CD4-positive, alpha-beta memory T cell (primary cell): ENCODE measurements around the gene PLEKHG4. TPM values are rescaled to one million over a fixed set of nuclear protein-coding genes. Genes with fewer than 3 reads are reported as not detected.

Source experiments
- CTCF ChIA-PET: fragments of 350-600 bp; sonication (Branson Sonifier 250); formaldehyde crosslinking; loops from one replicate; lab custom pipeline; 2021; ENCODE audit warnings: inconsistent platforms; ENCODE audit not compliant: partially characterized antibody; lab: Charles Lee
- POLR2A ChIA-PET: fragments of 350-600 bp; sonication (Branson Sonifier 250); formaldehyde crosslinking; loops from one replicate; lab custom pipeline; 2021; ENCODE audit not compliant: partially characterized antibody; lab: Charles Lee
- DNase-seq, 5 donors: peaks; one replicate each; pipeline versions ENCODE4 v3.0.0 to v3.0.0-alpha.2; 2020 to 2022; ENCODE audit warnings: mixed read lengths in 1 of 5
- H3K27ac ChIP-seq: one replicate; pipeline ENCODE4 v1.7.0; 2013; ENCODE audit warnings: low read depth, low read length
- H3K27me3 ChIP-seq: 2 replicates; pipeline ENCODE4 v1.7.0; 2013; ENCODE audit warnings: mild to moderate bottlenecking, low read length, moderate library complexity; ENCODE audit not compliant: insufficient read depth
- H3K36me3 ChIP-seq: 2 replicates; pipeline ENCODE4 v1.7.0; 2013; ENCODE audit warnings: mild to moderate bottlenecking, low read length, moderate library complexity; ENCODE audit not compliant: insufficient read depth
- H3K4me1 ChIP-seq: 2 replicates; pipeline ENCODE4 v1.7.0; 2013; ENCODE audit warnings: mild to moderate bottlenecking, low read length, moderate library complexity; ENCODE audit not compliant: insufficient read depth
- H3K4me3 ChIP-seq, 2 donors: one replicate each; pipeline ENCODE4 v1.7.0; 2013; ENCODE audit warnings: low read length in 2 of 2, mild to moderate bottlenecking in 1 of 2
- H3K9me3 ChIP-seq, 2 donors: one replicate each; pipeline ENCODE4 v1.7.0; 2013; ENCODE audit warnings: low read length in 2 of 2, control low read depth in 1 of 2; ENCODE audit not compliant: control insufficient read depth in 1 of 2
- H3K27ac Mint-ChIP-seq, 7 donors: one replicate each; pipeline ENCODE4 v1.8.0; 2020 to 2021; ENCODE audit warnings: mixed read lengths in 7 of 7, mild to moderate bottlenecking in 6 of 7, inconsistent platforms in 3 of 7, moderate library complexity in 3 of 7
- H3K27me3 Mint-ChIP-seq, 2 donors: one replicate each; pipeline ENCODE4 v1.8.0; 2020 to 2021; ENCODE audit warnings: mixed read lengths in 2 of 2
- H3K36me3 Mint-ChIP-seq, 2 donors: one replicate each; pipeline ENCODE4 v1.8.0; 2020 to 2021; ENCODE audit warnings: mixed read lengths in 2 of 2, inconsistent platforms in 1 of 2, mild to moderate bottlenecking in 1 of 2
- H3K4me1 Mint-ChIP-seq, 4 donors: one replicate each; pipeline ENCODE4 v1.8.0; 2020 to 2021; ENCODE audit warnings: mixed read lengths in 4 of 4, mild to moderate bottlenecking in 1 of 4
- H3K4me3 Mint-ChIP-seq, 8 donors: one replicate each; pipeline ENCODE4 v1.8.0; 2020 to 2021; ENCODE audit warnings: mixed read lengths in 8 of 8, mild to moderate bottlenecking in 7 of 8, moderate library complexity in 6 of 8, inconsistent platforms in 3 of 8
- H3K9me3 Mint-ChIP-seq, 8 donors: one replicate each; pipeline ENCODE4 v1.8.0; 2020 to 2021; ENCODE audit warnings: mixed read lengths in 8 of 8, mild to moderate bottlenecking in 5 of 8, inconsistent platforms in 3 of 8, moderate library complexity in 1 of 8
- intact Hi-C: fragments of 100-400 bp; cut with micrococcal nuclease; formaldehyde crosslinking; loops from one replicate; pipeline ENCODE4 v1.15.1; 2023
- polyA plus RNA-seq, 2 donors: library from polyadenylated mRNA; unstranded; fragments of 300-500 nt; fragmentation: Illumina TruSeq; gene quantifications; one replicate each; pipeline ENCODE4 v1.2.3, GENCODE V29; 2021
- total RNA-seq, 2 experiments: library from RNA; stranded (reverse); gene quantifications; one replicate each; pipeline ENCODE4 v1.2.3, GENCODE V29; 2021

PLEKHG4 gene
- total and polyA plus RNA-seq, 4 experiments from 2014 or later, result 4.3 to 24.0 (median 11.1) TPM

GRCh38 chr16:67286441-67287235, 7.3 kb downstream of the PLEKHG4 start:
- CTCF ChIA-PET, result interaction anchor here (2.0 kb wide), 1 partner anchor 9 kb away, joined by 5 read pairs; no protein-coding TSS in a partner anchor
- Mint-ChIP-seq H3K36me3 (peaks cover 0 to 3% of the 10 kb centered on the region in 2 donors), H3K27ac (no peak overlapping the region), H3K27me3 (no peaks in the 10 kb centered on the region), H3K4me3 (no peak overlapping the region), H3K4me1 (peaks cover 4 to 17% (median 12%) of the 10 kb centered on the region in 4 donors), H3K9me3 (no peaks in the 10 kb centered on the region)
- H3K9me3 ChIP-seq, result no peaks in the 10 kb centered on the region
- H3K4me3 ChIP-seq, result no peak overlapping the region
- intact Hi-C loops, result no loop called here
- H3K4me1 ChIP-seq, result peaks cover 13% of the 10 kb centered on the region
- POLR2A ChIA-PET, result no interaction called here
- H3K27ac ChIP-seq, result no peak overlapping the region
- no peaks in the 10 kb centered on the region for H3K27me3 ChIP-seq
- no peaks in the 10 kb centered on the region for H3K36me3 ChIP-seq
- DNase-seq, result no peak

GRCh38 chr16:67287960-67288359, 8.6 kb downstream of the PLEKHG4 start:
- Mint-ChIP-seq H3K27me3 (no peaks in the 10 kb centered on the region), H3K4me3 (no peak overlapping the region), H3K9me3 (no peaks in the 10 kb centered on the region), H3K36me3 (peaks cover 0 to 3% of the 10 kb centered on the region in 2 donors), H3K4me1 (peaks cover 4 to 17% (median 12%) of the 10 kb centered on the region in 4 donors), H3K27ac (no peak overlapping the region)
- ChIA-PET CTCF (no interaction called here), POLR2A (no interaction called here)
- Histone ChIP-seq H3K27ac (no peak overlapping the region), H3K4me1 (peaks cover 13% of the 10 kb centered on the region), H3K4me3 (no peak overlapping the region), H3K9me3 (no peaks in the 10 kb centered on the region), H3K27me3 (no peaks in the 10 kb centered on the region), H3K36me3 (no peaks in the 10 kb centered on the region)
- intact Hi-C loops, result no loop called here
- DNase-seq, result no peak

GRCh38 chr16:67291461-67291860, 12.1 kb downstream of the PLEKHG4 start:
- intact Hi-C loops, result no loop called here
- Histone ChIP-seq H3K36me3 (no peaks in the 10 kb centered on the region), H3K4me3 (no peak overlapping the region), H3K4me1 (peaks cover 13% of the 10 kb centered on the region), H3K27ac (no peak overlapping the region), H3K27me3 (no peaks in the 10 kb centered on the region), H3K9me3 (no peaks in the 10 kb centered on the region)
- H3K27ac Mint-ChIP-seq, result no peak overlapping the region
- H3K36me3 Mint-ChIP-seq, result no peaks in the 10 kb centered on the region
- H3K9me3 Mint-ChIP-seq, result no peaks in the 10 kb centered on the region
- no peaks in the 10 kb centered on the region for H3K27me3 Mint-ChIP-seq
- no peak overlapping the region for H3K4me3 Mint-ChIP-seq
- peaks cover 4 to 17% (median 10%) of the 10 kb centered on the region in 4 donors for H3K4me1 Mint-ChIP-seq
- DNase-seq, result no peak
- CTCF ChIA-PET, result no interaction called here
- POLR2A ChIA-PET, result no interaction called here

GRCh38 chr16:67294171-67294757, 14.9 kb downstream of the PLEKHG4 start:
- H3K4me1 ChIP-seq, result peaks cover 13% of the 10 kb centered on the region
- H3K27ac Mint-ChIP-seq, result no peak overlapping the region
- DNase-seq, result no peak
- H3K4me1 Mint-ChIP-seq, result peaks cover 4 to 16% (median 10%) of the 10 kb centered on the region in 4 donors
- intact Hi-C loops, result no loop called here
- H3K9me3 Mint-ChIP-seq, result no peaks in the 10 kb centered on the region
- H3K4me3 ChIP-seq, result no peak overlapping the region
- H3K27me3 Mint-ChIP-seq, result peaks cover 0 to 3% of the 10 kb centered on the region in 2 donors
- H3K36me3 Mint-ChIP-seq, result no peaks in the 10 kb centered on the region
- no peaks in the 10 kb centered on the region for H3K27me3 ChIP-seq
- ChIA-PET CTCF (no interaction called here), POLR2A (interaction anchor here (1.2 kb wide), 1 partner anchor 9 kb away, joined by 3 read pairs; no protein-coding TSS in a partner anchor)
- H3K36me3 ChIP-seq, result no peaks in the 10 kb centered on the region
- no peaks in the 10 kb centered on the region for H3K9me3 ChIP-seq
- H3K27ac ChIP-seq, result no peak overlapping the region
- no peak overlapping the region for H3K4me3 Mint-ChIP-seq

GRCh38 chr16:67294938-67295361, 15.6 kb downstream of the PLEKHG4 start:
- ChIA-PET POLR2A (interaction anchor here (1.2 kb wide), 1 partner anchor 9 kb away, joined by 3 read pairs; no protein-coding TSS in a partner anchor), CTCF (no interaction called here)
- no peak overlapping the region for H3K27ac ChIP-seq
- DNase-seq, result no peak
- intact Hi-C loops, result no loop called here
- H3K27me3 ChIP-seq, result no peaks in the 10 kb centered on the region
- no peak overlapping the region for H3K4me3 ChIP-seq
- no peaks in the 10 kb centered on the region for H3K36me3 ChIP-seq
- Mint-ChIP-seq H3K36me3 (no peaks in the 10 kb centered on the region), H3K27me3 (peaks cover 0 to 3% of the 10 kb centered on the region in 2 donors), H3K27ac (no peak overlapping the region), H3K4me1 (peaks cover 0 to 9% (median 4%) of the 10 kb centered on the region in 4 donors), H3K4me3 (no peak overlapping the region), H3K9me3 (no peaks in the 10 kb centered on the region)
- no peaks in the 10 kb centered on the region for H3K9me3 ChIP-seq
- peaks cover 8% of the 10 kb centered on the region for H3K4me1 ChIP-seq

- Mint-ChIP-seq H3K36me3 (no peaks in the 10 kb centered on the region), H3K9me3 (no peaks in the 10 kb centered on the region), H3K27ac (peak overlapping the region in 1 of 7 donors; percentile 5), H3K4me1 (no peaks in the 10 kb centered on the region), H3K4me3 (no peak overlapping the region), H3K27me3 (peaks cover 0 to 5% of the 10 kb centered on the region in 2 donors)
- ChIA-PET CTCF (interaction anchor here (0.6 to 1.1 kb wide), 2 partner anchors 11 to 19 kb away, joined by 3 to 5 read pairs; no protein-coding TSS in a partner anchor), POLR2A (no interaction called here)
- Histone ChIP-seq H3K4me3 (no peak overlapping the region), H3K9me3 (no peaks in the 10 kb centered on the region), H3K4me1 (no peaks in the 10 kb centered on the region), H3K27me3 (no peaks in the 10 kb centered on the region), H3K27ac (no peak overlapping the region), H3K36me3 (no peaks in the 10 kb centered on the region)
- intact Hi-C loops, result no loop called here
- no peak for DNase-seq
Measured at GRCh38 chr16:67296420-67296819, 17.1 kb downstream of the PLEKHG4 start.

GRCh38 chr16:67298277-67298676, 18.9 kb downstream of the PLEKHG4 start:
- CTCF ChIA-PET, result interaction anchor here (1.3 kb wide), 1 partner anchor 20 kb away, joined by 3 read pairs; no protein-coding TSS in a partner anchor
- intact Hi-C loops, result no loop called here
- no peak overlapping the region for H3K27ac Mint-ChIP-seq

More at GRCh38 chr16:67298277-67298676, 18.9 kb downstream of the PLEKHG4 start:
- no peak overlapping the region for H3K4me3 Mint-ChIP-seq
- H3K4me1 Mint-ChIP-seq, result no peaks in the 10 kb centered on the region
- peaks cover 0 to 5% of the 10 kb centered on the region in 2 donors for H3K27me3 Mint-ChIP-seq
- no peaks in the 10 kb centered on the region for H3K9me3 ChIP-seq
- no peaks in the 10 kb centered on the region for H3K27me3 ChIP-seq
- no peaks in the 10 kb centered on the region for H3K9me3 Mint-ChIP-seq
- H3K27ac ChIP-seq, result no peak overlapping the region
- no peak for DNase-seq
- H3K4me1 ChIP-seq, result no peaks in the 10 kb centered on the region
- H3K36me3 Mint-ChIP-seq, result no peaks in the 10 kb centered on the region
- H3K36me3 ChIP-seq, result no peaks in the 10 kb centered on the region
- POLR2A ChIA-PET, result interaction anchor here (1.2 kb wide), 1 partner anchor 18 kb away, joined by 5 read pairs; no protein-coding TSS in a partner anchor
- H3K4me3 ChIP-seq, result no peak overlapping the region
